Measurements from ENCODE around the gene NPHP4. TPM values are rescaled to one million over a fixed set of nuclear protein-coding genes. Genes with fewer than 3 reads are reported as not detected.
A peak's percentile ranks its signal among the peaks of the same experiment; 100 is the strongest.

NPHP4 gene
- polyA plus RNA-seq, 12 donors: 3.1 to 7.4 (median 3.7) TPM; not detected in 2

DNA sequence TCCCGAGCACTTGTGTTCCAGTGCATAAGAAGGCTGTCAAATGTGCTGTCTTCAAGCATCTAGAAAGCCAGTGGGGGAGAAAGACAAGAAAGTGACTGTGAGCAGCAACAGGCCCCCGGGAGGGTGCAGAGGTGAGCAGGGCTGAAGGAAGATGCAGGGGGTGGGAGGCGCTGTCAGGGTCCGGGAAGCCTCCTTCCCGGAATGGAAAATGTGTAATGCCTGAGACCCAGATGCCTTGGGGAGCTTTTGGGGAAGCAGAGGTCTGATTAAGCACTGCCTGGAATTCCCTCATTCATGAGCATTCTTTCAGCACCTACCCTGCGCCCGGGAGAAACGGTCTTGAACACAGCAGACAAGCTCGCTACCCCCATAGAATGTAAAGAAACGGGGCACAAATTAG is 1.3 kb downstream of the NPHP4 start:
- DNase-seq: no peak

DNA sequence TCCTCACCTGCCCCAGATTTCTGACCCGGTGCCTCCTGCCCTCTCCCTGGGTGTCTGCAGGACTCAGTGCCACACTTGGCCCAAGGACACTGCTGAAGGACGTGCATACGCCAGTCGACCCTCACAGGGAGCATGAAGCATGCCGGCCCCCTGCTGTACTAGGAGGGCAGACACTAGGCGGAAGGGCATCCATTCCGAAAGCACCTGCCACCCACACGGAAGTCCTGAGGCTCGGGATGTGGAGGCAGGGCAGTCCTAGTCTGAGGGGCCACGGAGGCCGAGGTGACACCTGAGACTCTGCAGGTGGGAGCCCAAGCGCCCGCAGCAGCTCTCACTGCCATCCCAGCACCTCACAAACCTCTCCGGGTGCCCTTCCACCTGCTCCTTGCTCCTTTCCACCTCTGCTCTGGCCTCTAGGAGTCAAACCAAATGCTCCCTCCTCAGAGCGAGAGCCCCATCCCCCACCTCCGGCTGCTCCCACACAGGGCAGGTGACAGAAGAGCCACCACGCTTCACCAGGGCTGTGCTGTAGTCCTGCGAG is 2.4 kb downstream of the NPHP4 start:
- no peak for DNase-seq

DNA sequence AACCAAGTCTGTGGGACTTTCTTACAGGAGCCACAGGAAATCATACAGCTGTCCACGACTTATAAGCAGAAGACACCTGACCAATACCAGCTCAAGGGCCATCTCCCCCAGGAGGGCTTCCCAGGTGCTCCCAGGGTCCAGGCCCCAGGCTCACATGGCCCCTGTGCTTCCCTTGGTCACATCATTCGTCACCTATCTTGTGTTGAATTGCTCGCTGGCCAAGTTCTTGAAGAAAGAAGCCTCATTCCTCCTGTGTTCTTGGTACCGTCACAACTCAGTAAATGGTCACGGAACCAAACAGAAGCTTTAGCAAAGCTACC is 3.0 kb downstream of the NPHP4 start:
- no peak for DNase-seq

DNA sequence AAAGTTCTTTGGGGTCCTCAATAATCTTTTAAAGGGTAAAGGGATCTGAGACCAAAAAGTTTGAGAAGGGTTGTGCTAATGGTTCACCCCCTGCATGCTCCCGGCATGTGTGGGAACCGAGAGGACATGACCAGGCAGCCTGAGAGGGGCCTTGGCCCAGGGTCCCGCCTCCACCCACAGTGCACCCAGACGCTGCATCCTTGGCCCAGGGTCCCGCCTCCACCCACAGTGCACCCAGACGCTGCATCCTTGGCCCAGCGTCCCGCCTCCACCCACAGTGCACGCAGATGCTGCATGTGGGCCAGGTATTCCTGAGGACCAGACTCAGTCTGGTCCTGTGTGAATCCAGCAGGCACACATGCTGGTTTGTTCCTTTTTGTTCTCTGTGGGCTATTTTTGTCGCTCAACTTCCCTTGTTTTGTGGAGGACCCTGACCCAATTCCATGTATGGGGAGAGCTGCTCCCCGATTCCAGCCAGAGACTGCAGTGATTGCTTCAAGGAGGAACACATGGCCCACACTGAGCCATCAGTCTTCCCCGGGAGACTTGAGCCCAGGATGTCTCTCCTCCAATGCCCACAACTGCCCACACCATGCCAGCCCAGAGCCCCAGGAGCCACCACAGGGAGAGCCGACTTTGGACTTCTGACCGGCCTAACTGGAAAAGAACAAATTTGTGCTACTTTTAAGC is 3.5 kb downstream of the NPHP4 start:
- DNase-seq: no peak

DNA sequence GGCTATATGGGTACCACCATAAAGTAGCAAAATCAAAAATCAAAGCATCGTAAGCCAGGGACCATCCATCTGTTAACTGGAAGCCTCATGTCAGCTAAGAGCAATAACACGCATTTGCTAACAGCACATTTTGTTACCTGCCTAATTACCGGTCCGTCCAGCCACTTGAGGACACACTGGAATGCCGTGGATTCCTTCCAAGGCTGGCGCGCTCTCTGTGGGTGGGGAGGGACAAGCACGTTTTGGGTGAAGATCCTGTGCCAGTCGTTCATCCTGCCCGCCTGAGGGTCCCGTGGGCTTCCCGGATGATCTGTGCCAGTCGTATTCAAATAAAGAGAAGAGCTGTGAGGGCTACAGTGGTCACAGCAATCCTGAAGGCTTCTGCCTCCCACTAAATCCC is 6.2 kb downstream of the NPHP4 start:
- DNase-seq: no peak

DNA sequence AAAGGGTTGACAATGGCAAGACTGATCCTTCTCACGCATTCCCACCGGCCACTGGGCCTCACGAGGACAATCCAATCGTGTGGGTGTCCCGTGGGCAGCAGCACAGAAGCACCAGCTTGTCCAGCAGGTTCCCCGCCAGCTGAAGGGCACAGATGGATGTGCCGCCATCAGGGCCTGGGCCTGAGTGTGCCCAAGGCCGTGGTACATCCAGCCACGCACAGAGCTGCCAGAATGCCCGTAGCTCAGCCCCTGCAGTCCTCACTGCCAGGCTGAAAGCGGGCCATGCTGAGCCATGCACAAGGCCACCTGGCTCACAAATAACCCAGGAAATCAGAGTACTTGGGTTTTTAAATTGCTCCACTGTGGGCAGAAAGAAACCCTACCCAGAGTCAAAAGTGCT is 7.0 kb downstream of the NPHP4 start:
- no peak for DNase-seq

DNA sequence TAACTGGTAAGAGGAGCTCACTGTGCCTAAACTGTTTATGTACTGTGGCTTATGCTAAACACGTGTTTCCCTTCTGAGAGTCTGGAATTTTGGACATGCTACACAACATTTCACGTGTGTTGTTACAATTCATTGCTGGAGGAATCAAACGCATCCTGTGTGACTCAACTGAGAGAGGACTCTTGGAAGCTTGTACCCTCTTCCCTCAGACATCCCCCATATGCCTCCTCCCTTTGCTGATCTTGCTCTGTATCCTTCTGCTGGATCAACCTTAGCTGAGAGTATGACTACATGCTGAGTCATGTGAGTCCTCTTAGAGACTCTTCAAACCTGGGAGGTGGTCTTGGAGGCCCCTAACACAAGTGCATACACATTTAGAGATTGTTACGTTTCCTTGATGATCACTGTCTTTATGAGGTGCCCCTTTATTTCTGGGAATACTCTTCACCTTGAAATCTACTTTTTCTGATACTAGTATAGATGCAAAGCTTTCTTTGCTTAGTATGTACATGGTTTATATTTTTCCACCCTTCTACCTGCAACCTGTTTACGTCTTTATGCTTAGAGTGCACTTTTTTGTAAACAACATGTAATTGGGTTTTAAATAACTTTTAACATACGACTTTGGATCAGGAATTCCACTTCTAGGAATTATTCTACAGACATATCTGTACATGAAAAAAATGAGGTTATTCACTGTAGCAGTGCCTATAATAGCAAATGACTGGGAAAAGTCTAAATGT is 8.7 kb downstream of the NPHP4 start:
- DNase-seq: no peak

DNA sequence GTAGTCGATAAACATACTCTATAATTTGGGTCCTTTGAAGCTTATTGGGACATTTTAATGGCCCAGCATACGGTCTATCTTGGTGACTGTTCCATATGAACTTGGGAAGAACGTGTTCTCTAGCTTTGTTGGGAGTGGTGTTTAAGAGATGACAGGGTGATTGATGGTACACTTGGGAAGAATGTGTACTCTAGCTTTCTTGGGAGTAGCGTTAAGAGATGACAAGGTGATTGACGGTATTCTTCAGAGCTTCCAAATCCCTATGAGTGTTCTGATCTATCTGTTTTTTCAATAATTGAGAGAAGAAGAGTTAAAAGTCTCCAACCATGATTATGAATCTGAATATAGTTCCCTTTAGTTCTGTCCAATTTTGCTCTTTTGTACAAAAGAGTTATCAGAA is 9.4 kb downstream of the NPHP4 start:
- no peak for DNase-seq

DNA sequence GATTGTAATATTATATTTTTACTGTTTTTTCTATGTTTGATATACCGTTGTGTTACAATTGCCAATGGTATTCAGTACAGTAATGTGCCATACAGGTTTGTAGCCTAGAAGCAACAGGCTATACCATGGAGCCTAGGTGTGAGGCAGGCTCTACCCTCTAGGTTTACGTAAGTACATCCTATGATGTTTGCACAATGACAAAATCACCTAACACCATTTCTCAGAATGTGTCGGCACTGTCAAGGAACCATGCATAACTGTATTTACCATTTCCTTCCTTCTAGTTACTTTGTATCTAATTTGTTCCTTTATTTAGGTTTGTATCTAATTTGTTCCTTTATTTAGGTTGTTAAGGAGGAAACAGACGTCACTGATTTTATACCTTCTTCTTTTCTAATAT is 9.9 kb downstream of the NPHP4 start:
- no peak for DNase-seq

DNA sequence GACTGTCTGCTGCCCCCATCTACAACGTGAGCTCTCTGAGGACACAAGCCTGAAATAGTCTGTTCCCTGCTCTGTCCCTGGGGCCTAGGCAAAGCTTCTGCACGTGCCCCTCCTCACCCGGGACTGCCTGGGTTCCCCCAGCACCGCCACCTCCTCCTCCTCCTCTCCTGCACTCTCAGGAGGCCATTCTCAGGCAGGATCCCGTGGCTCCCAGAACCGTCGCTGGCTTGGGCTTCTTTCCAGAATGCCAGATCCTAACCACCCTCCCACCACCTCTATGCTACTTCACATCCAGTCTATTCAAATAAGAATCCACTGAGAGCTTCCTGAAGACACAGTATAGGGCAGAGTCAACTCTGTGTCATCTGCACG is 11.2 kb downstream of the NPHP4 start:
- DNase-seq: no peak

DNA sequence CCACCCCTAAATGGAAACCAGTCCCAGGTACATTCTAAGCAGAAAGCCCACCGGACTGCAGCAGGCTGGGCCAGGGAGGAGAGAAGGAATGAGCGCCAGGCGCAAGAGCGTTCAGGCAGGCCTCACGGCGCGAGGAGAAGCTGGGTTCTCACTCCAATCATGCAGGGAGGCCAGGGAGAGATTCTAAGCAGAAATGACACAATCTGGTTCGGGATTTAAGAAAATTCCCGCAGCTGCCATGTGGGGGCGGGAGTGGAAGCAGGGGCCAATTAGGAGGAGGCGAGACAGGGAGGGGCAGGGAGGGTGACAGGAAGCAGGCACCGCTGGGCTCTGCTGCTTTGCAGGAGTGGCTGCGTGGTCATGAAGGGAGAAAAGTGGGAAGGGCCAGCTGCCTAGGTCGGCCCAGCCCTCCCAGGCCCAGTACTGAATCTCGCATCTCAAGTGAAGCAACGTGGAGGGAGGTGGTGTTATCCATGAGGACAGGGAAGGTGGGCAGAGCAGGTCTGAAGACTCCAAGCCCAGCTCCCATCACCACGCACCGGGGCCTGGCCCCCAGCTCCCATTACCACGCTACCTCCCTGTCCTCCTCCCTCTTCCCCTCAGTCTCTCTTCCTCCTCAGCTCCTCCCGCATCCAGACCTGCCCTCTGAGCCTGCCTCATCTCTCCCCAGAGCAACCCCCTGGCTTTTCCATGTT is 11.8 kb downstream of the NPHP4 start:
- DNase-seq: no peak

DNA sequence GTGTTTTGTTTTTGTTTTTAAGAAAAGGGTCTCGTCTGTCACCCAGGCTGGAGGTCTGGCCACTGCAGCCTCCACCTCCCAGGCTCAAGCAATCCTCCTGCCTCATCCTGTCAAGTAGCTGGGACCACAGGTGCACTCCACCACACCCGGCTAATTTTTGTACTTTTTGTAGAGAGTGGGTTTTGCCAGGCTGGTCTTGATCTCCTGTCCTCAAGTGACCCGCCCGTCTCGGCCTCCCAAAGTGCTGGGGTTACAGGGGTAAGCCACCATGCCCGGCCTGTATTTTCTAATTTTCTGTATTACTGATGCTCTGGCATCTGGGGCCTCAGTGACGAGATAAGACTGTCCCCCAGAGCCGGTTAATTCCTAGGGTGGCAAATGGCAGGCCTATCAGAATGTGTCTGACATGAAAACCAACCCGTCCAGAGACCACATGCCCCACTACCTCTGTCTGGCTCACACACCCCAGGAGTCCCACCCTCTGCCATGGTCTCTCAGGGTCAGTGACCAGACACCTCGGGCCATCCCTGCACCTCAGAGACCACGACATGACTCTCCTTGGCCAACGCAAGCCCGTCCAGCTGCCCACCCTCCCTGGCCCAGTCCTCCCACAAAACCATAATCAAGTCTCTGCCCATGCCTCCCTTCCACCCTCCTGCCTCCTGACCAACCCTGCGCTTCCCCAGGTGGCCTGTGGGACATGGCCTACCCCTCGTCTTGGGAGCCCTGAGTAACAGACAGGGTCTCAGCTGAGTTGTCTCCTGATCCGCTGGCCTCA is 12.5 kb downstream of the NPHP4 start:
- no peak for DNase-seq

DNA sequence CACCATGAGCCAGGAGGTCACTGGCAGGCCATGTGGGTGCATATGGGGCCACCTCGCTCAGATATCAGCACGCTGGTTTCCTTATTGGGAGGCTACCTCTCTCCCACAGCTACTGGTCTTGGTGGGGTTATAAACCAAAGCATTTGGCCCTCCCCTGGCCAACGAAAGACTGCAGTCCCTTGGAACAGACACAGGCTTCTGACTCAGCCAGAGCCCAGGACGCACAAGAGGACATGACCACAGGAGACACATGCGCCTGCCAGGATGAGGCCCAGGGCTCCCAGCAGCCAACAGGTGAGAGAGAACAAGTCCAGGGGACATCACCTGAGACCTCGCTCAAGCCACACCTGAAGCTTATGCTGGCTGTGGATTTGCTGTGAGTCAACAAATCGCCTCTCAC is 13.8 kb downstream of the NPHP4 start:
- no peak for DNase-seq

DNA sequence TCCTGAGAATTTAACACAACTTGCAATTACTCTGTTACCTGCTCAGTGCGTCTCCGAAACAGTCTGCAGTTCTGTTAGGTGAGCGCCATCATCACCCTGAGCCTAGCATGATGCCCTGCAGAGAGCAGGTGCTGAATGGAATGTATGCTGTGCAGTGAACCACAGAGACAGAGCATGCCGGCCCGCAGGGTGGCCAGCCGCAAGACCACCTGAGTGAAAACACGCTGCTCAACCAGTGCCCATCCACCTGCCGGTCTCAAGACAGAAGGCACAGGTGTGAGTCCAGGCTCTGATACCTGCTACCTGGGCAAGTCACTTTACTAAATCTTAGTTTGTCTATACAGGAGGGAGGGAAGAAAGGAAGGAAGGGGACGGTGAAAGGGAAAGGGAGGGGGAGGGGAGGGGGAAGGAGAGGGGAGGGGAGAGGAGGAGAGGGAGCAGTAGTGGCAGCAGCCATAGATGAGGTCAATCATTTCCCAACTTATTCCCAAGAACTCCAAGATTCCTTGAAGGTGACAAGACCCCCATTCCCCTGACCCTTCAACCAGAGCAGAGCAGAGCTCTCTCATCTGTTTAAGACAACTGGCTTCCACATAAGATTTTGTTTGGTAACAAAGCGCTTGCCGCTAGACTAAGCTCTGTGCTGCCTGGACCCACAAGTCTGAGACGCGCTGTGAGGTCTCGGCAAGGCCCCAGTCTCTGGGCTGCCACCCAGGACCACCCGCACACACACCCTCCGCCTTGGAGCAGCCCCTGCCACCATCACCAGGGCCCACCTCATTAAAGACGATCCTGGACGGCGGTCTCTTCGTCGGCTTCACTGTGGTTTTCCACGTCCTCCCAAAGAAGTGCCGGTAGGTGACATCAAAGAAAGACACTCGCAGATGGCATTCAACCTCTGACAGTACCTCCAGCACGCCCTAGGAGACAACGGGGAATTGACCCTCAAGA is 14.5 kb downstream of the NPHP4 start:
- DNase-seq: no peak

DNA sequence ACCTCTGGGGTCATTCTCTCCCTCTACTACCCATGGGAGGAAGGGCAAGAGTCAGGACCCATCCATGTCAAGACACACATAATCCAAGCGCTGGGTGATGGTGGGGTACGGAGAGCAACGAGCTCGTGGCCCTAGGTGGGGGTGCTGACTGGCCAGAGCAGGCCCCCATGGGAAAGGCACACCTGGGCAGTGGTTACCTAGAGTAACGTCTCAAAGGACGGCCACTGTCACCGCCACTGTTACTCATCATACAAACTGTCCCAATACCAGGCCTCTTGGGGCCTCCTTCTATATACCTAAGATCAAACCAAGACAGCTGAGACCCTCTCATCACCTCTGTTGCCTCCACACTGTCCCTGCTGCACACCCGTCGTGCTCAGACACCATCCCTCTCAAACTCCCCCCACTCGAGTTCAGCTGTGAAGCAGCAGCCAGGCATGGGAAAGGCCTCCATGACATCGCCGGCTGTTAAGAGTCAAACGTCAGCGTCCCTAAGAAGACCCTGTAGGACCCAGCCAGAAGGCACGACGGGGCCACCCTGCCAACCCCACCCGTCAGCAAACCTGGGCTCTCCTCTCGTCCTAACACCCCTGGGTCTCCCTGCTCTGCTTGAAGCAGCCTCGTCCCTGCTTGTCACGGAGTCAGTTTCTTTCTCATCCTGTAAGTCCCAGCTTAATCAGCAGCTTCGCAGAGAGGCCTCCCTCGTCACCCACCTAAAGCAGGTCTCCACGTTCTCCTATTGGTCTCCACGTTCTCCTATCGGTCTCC is 15.3 kb downstream of the NPHP4 start:
- no peak for DNase-seq

DNA sequence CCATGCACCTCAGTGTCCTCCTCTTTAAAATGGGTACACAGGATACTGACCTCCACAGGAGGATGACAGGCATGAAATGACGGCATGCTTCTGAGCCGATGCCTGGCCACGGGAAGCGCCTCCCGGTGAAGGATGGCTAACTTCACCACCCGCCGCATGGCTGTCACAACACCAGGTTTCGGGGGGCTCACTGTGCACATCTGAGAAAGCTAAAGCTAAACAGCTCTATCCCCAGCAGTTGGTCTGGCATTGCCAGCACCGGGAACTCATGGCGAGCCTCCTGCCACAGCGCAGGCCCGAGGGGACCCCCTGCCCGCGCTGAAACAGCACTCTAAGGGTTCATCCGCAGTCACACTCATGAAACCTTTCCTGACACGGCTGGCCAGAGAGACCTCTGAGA is 16.0 kb downstream of the NPHP4 start:
- no peak for DNase-seq

DNA sequence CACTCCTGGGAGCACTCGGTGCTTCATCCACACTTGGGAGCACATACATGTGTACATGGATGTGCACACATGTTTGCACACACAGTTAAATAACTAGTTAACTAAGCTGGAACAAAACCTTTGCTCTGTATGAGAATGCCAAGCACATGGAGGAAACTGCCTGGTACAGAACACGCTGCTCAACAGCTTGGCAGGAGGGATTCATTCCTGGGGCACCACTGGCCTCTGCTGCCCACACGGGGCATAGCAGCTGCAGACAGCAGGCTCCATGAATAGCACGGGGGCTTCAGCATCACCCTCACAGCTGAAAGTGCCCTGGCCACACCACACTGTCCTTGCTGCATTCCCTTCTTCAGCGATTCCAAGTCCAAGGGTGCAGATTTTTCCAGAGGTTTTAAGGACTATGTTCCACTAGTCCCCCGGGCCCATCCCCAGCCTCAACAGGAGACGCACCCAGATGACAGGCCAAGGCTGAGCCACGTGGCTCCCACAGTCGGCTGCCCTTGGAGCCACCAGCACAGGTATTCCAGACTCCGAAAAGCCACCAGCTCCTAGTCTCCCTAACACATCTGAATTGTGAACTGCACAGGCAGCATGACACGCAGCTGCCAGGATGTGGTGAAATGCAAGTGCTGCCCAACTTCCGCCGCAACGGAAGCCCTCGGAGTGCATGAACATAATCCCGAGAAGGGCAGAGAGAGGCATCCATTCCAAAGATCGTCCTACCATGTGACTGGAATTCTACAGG is 16.9 kb downstream of the NPHP4 start:
- peak; percentile 46 for DNase-seq

DNA sequence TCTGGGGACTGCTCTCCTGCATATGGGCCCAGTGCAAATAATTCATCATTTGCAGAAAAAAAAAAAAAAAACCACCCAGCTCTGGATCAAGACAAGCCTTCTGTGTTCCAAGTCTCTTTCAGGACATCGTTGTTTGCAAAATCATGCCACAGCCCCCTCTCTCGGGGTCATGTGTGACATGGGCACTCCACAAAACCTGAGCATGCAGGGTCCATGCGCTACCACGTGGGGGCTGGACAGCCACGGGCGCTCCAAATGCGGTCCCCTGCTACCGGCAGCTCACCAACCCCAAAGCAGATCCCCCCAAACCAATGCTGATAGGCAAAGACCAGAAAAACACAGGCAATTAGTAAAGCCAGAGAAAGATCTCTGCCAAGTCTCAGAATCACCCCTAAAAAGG is 17.6 kb downstream of the NPHP4 start:
- DNase-seq: no peak

DNA sequence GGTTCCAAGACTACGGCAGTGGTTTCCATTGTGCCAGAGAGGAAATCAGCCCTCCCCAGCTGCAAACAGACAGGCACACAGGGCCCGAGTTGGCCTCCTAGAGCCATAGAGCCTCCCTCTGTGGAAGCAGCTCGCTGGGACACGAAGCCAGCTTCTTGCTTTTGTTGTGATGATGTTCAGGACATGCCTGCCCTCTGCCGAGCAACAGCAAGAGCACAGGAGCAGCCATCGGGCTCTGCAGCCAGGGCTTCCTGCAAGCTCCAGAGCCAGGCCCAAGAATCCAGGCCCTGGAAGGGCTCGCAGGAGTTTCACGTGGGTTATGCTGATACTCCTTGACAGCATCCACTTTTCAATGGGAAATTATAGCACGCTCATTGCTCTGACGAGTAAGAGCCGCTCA is 18.5 kb downstream of the NPHP4 start:
- no peak for DNase-seq

DNA sequence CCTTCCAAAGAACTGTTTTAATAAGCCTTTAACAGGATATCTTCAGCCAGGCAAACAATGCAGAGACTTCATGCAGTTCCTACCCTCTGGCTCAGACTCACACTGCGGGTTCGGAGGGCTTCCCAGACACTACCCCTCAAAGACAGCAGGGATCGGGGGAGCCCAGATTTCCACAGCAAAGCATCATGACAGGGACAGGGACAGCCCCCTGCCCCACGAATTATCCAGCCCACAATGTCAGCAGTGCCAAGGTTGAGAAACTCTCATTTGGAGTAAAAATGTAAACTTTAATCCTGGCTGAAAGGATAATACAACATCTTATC is 20.1 kb downstream of the NPHP4 start:
- DNase-seq: no peak

Data from muscle of arm (tissue), 12 donors.